GM19099 (cell line): Measurements from ENCODE around the gene RYR2.

ENCODE experiments used
- POLR2A ChIP-seq: IDR thresholded peaks from 3 replicates; pipeline ENCODE4 v1.6.1; 2011; ENCODE audit warnings: low read depth; ENCODE audit not compliant: insufficient read length; ENCODE audit errors: extremely low read depth

Gene RYR2

DNA sequence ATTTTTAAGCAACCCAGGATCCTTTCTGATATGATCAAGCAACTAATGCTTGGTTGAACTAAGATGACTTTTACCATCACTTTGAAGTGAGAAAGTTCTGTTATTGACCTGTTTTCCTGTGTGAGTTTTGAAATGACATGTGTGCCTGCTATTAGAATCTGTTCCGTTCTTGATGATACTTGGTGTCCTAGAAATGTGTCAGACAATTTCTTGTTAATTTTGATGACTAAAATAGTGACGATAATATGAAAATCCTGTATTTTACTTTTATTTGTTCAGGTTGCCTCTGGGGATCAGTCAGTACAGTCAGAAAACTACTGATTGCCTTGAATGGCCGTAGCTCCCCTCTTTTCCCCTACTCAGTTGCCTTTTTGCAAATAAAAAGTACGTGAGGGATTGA lies 228.0 kb downstream of the RYR2 start:
- TF ChIP-seq POLR2A = no peak

DNA sequence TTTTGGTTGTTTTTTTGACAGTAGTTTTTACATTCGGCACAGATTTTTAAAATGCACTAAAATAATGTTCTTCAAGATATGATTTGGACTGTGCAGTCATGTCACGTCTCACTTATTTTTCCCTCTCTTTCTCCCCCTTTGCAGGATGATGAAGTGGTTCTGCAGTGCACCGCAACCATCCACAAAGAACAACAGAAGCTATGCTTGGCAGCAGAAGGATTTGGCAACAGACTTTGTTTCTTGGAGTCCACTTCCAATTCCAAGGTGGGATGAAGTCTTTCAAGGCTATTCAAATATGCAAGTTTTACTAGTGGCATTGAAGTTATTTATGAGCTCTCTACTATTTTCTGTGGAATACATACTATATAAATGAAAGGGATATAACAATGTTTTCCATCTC lies 228.4 kb downstream of the RYR2 start:
- TF ChIP-seq POLR2A = no peak

DNA sequence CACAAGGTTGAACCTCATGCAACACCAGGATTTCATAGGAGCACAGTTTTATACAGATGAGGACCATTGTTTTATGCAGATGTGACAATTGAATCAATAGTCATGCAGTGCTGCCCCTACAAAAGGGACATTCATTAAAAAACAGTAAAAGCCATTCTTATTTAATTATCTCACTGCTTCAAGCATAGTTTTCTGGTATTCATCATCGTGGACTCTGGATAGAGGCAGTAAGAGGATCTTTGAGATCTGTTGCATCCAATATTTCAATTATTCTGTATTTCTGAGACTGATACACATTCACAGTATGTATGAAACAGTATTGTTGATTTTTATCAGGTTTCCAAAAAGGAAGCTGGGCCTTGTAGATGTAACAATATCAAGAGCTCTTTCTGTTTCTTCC lies 237.6 kb downstream of the RYR2 start:
- TF ChIP-seq POLR2A = no peak

DNA sequence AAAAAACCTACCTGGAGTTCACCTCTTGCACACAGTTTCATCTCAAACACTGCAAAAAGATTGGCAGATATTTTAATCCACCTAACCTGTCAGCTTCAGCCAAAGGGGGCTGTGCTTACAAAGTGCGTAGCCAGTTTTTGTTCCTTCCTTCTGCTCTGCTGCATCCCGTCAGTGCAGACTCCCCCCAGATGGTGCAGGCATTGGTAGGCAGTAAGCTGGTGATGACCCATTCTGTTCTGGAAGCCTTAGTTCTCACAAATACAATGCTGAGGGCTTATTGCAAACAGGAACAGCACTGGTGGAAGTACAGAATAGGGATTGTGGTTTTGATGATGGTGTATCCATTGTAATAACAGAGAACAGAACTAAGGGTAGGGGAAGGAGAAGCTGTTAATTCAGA lies 239.5 kb downstream of the RYR2 start:
- no peak for TF ChIP-seq POLR2A

DNA sequence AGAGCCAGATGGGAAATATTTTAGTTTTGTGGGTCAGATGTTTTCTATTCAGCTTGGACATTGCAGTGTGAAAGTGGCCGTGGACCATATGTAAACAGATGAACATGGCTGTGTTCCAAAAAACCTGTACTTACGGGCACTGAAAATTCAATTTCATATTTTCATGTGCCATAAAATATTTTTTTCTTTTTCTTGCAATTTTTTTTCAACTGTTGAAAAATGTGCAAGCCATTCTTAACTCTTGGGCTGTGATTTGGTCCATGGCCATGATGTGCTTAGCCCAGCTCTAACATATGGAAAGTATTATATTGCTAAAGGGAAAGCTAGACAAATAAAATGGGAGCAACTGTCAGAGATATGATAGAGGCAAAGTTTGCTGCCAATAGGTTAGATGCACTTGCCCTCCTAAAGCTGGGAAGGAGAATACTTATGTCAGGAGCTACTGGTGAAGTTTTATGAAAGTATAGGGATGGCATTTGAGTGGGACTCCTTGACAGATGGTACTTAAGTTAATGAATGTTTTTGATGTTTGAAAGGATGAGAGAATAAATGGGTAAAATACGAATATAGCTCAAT lies 240.3 kb downstream of the RYR2 start:
- TF ChIP-seq POLR2A = no peak

DNA sequence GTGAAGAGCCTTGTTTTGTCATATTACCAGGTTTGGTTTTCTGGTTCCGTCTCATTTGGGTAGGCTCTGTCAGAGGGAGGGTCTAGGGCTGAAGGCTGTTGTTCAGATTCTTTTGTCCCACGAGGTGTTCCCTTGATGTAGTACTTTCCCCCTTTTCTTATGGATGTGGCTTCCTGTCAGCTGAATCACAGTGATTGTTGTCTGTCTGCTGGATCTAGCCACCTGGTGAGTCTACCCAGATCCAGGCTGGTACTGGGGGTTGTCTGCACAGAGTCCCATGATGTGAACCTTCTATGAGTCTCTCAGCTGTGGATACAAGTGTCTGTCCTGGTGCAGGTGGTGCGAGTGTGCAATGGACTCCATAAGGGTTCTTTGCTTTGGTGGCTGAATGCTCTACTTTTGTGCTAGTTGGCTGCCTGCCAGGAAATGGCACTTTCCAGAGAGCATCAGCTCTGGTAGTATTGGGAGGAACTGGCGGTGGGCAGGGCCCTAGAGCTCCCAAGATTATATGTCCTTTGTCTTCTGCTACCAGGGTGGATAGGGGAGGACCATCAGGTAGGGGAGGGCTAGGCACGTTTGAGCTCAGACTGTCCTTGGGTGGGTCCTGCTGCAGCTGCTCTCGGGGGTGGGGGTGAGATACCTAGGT lies 246.0 kb downstream of the RYR2 start:
- TF ChIP-seq POLR2A = no peak

DNA sequence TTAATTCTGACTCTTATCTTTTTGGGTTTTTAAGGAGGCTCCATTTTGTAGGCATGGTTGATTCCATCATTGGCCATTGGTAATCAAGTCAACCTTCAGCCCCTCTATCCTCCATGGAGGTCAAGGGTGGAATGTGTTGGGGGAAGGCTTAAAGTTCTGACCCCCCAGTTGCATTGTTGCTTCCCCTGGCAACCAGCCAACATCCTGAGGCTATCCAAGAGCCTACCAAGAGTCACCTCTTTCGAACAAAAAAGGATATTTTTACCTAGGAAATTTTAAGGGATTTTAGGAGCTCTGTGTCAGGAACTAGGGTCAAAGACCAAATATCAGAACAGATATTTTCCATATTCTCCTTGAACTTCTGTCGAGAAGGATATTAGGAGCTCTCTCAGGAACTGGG lies 251.8 kb downstream of the RYR2 start:
- TF ChIP-seq POLR2A = no peak

DNA sequence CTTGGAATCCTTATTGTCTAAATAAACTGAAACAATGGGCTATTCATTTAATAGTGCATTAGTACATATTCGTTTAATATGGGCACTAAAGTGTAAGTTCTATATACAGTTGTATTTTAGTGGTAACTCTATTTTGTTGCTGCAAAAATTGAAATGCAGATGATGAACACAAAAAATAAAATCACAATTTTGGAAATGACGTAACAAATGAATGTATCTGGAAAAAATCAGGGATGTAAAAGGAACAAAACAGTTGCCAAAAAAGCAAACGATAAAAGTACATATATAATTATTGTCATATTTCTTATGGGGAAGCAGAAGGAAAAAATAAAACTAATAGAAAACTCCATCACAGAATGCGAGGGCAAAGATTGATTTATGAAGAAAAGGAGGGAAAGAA lies 254.9 kb downstream of the RYR2 start:
- no peak for TF ChIP-seq POLR2A

DNA sequence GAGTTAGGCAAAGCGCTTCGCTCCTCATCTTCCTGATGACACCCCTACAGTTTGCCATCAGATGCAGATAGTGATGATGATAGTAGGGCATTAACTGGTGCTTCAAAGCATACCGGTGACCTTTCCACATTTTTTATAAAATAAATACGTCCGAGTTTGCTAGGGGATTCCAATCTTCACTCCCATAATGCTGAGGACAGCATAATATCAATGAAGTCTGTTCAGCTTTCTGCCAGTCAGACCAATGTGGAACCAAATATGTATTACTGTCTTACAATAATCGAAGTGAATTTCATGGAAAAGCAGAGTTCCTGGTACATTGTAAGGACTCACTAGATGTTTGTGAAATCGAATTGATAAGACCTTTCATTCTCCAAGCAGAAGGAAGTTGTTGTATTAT lies 258.7 kb downstream of the RYR2 start:
- TF ChIP-seq POLR2A = no peak

DNA sequence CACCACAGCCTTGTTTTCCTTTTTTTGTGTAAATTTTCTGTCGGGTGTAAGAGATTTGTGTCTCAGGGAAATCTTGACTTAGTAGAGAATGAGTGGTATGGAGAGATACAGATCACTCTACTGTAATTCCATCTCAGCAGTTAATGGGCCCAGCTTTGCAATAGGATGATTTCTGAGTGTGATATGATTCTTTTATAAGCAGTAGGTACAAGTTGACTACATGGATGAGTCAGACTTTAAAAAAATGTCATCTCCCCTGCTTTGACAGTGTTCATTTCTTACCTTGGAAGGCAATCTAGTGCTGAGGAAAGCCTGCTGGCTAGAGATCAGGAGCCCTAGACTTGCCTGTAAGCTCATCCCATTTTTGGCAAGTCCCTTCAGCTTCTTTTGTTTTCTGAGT lies 261.9 kb downstream of the RYR2 start:
- no peak for TF ChIP-seq POLR2A

DNA sequence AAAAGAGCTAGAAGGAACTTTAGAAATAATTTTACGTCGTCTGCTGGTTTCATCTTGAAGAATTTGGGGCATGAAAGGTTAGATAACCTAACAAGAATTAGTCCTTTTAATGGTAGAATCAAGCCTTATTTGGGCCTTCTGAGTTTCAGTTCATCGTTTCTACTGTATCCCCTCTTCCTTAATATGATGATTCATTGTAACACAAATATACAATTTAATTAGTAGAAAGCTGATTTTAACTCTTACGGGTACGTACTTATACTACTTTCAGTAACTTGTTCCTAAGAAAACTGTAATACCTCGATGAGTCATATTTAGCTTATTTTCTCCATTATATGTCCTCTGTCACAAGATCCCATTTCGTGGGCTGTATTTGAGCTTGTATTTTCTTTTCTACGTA lies 264.7 kb downstream of the RYR2 start:
- no peak for TF ChIP-seq POLR2A

DNA sequence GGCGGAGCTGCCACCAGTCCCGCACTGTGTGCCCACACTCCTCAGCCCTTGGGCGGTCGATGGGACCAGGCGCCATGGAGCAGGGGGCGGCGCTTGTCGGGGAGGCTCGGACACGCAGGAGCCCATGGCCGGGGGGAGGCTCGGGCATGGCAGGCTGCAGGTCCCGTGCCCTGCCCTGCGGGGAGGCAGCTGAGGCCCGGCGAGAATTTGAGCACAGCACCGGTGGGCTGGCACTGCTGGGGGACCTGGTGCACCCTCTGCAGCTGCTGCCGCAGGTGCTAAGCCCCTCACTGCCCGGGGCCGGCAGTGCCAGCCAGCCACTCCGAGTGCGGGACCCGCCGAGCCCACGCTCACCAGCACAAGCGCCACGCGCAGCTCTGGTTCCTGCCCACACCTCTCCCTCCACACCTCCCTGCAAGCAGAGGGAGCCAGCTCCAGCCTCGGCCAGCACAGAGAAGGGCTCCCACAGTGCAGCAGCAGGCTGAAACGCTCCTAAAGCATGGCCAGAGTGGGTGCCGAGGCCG lies 267.7 kb downstream of the RYR2 start:
- TF ChIP-seq POLR2A = no peak

DNA sequence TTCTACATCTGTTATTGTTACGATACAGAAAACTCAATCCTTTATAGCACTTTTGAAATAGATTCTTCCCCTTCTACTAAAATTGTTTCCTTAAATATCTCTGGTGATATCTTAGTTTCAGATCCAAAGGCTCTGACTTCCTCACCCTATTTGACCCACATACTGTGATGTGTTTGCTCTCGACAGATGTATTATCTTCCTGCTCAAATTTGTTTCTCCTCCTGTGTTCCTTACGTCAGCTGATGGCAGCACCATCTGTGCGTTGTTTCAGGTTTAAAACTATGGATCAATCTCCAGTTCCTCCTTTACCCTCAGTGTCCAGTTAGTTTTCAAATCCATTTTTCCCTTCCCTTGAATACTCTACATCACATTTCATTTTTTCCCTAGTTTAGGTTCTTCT lies 274.4 kb downstream of the RYR2 start:
- TF ChIP-seq POLR2A = no peak

DNA sequence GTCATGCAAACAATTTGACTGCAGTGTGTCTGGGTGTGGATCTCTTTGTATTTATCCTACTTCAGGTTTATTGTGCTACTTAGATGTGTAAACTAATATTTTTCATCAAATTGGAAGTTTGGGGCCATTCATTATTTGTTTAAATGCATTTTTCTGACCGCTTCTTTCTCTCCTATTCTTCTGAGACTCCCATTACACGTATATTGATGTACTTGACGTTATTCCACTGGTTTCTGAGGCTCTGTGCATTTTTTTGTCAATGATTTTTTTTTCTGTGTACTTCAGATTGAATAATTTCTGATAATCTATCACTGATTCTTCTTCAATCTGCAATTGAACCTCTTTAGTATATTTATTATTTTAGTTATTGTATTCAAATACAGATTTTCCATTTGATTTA lies 276.8 kb downstream of the RYR2 start:
- no peak for TF ChIP-seq POLR2A

DNA sequence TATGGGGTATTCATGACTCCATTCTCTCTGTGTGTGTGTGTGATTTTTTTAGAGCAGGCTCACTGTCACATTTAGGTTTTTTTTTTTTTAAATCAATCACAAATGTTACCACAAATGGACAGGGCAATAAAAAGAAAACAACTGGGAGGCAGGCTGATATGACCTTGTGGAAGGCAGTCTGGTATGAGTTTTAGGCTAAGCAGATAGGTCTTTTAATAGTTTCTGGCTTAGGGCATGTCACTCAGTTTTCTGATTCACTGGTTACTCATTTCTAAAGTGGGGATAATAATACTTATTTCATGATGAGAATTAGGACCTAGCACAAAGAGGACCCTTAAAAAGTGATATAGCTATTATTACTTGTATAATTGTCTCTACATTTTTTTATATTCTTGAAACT lies 278.9 kb downstream of the RYR2 start:
- no peak for TF ChIP-seq POLR2A

DNA sequence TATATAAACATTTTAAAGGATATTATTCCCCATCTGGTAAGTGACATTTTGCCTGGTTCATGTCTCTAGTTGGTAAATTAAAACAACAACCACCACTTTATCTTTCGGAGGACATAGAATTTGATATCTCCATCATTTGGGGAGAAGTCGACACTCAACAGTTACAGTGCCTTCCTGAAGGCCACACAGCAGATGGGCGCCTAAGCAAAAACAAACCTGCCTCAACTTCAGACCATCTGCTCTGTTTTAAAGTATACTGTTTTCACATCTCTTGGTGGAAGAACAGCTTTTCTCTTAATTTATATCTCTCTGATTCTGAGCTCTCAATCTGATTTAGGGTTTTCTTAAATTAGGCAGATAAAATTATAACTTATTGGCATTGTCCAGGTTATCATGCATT lies 282.2 kb downstream of the RYR2 start:
- no peak for TF ChIP-seq POLR2A

DNA sequence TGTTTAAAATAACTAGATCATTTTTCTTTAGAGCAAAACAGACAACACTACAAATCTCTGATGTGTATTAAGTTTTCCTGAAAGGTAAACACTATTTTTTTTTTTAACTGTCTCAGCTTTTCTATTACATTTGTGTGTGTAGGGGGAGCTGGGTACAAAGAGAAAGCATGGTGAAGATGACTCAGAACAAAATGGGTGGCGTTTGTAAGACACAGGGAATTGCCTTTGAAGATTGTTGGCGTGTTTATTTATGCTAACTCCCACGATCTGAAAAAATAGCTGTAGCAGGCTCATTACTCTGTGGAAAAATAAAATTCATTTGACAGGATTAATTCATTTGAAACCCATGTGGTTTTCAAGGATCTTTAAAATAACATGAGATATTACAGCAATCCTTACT lies 285.1 kb downstream of the RYR2 start:
- no peak for TF ChIP-seq POLR2A
